GM12864 (cell line): ENCODE measurements around the gene ACLY.
A peak's percentile ranks its signal among the peaks of the same experiment; 100 is the strongest.

ENCODE experiments used
- DNase-seq: peaks from one replicate; pipeline ENCODE4 v3.0.0-alpha.2; 2011; ENCODE audit warnings: low read depth
- H3K4me3 ChIP-seq: 2 replicates; pipeline ENCODE4 v1.5.1; 2011; ENCODE audit warnings: mild to moderate bottlenecking, low read depth, low read length, control low read depth
- TF ChIP-seq, protein P1 (sequence below): IDR thresholded peaks from 2 replicates; pipeline ENCODE4 v1.5.1; 2011; ENCODE audit warnings: low read depth, mild to moderate bottlenecking, moderate library complexity, low read length, control low read depth, inconsistent platforms; ENCODE audit errors: missing control alignments

Gene ACLY

DNA sequence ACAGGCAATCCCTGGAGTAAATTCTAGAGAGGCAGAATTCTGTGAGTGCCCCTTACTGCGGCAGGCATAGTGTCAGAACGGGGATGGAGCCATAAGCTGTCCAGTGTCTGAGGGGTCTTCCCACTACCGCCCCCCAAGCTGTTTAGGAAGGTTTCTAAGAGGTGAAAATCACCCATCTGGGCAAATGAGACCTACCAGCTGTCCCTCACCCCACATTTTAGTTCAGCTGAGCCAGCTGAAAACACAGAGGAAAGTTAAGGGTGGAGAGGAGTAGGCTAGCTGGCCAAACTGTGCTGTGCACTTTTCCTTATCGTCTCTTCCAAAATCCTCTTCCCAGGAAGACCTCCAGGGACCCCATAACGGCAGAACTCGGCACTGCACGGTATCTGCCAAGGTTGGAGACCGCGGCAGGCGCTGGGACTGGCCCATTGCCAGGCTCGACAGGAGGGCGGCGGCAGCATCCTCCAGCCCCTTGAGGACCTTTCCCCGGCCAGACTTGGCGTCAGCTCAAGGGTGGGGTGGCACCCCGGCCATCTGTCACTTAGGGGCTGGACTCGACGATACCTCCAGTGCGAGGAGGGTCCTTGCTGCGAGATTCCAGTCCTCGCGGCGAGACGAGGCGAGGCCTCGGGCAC, 955 bp downstream of the ACLY start:
- no peak for DNase-seq
- H3K4me3 ChIP-seq: peak overlapping the region; percentile 91
- TF ChIP-seq, protein P1, sequence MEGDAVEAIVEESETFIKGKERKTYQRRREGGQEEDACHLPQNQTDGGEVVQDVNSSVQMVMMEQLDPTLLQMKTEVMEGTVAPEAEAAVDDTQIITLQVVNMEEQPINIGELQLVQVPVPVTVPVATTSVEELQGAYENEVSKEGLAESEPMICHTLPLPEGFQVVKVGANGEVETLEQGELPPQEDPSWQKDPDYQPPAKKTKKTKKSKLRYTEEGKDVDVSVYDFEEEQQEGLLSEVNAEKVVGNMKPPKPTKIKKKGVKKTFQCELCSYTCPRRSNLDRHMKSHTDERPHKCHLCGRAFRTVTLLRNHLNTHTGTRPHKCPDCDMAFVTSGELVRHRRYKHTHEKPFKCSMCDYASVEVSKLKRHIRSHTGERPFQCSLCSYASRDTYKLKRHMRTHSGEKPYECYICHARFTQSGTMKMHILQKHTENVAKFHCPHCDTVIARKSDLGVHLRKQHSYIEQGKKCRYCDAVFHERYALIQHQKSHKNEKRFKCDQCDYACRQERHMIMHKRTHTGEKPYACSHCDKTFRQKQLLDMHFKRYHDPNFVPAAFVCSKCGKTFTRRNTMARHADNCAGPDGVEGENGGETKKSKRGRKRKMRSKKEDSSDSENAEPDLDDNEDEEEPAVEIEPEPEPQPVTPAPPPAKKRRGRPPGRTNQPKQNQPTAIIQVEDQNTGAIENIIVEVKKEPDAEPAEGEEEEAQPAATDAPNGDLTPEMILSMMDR: no peak

DNA sequence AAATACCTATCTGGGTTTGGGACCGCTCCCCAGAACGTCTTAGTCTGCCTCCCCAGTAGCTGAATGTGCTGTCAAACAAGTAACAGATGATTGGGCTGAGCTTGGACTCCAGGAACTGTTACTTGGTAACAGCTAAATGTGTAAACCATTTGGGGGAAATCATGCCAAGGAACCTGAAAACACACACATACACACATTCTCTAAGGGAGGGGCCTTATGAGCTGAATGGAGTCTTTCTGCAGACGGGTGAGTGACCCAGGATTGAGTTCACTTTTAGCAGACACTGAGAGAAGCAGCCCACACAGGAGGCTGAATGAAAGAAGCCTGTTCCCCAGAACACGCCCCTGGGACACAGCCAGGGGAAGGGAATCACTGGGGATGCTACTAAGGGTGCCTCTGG, 1.6 kb downstream of the ACLY start:
- peak overlapping the region; percentile 91 for H3K4me3 ChIP-seq
- no peak for DNase-seq
- TF ChIP-seq, protein P1: no peak

DNA sequence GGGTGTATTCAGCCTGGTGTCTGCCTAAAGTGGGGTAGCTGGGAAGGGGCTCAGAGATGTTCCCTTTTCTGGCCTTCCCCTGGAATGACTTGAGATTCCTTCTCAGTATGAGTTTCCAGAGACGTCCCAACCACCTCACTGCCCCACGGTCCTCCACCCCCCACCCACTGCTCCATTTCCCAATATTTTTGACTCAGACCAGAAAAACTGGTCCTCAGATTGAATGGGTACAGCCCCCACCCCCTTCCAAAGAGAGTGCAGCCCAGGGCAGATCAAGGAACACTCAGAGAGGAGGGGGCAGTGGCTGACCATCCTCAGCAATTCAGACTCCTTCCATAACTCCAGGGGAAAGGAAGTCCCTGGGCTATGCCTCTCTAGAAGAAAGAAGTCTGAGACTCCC, 3.2 kb downstream of the ACLY start:
- TF ChIP-seq, protein P1: no peak

DNA sequence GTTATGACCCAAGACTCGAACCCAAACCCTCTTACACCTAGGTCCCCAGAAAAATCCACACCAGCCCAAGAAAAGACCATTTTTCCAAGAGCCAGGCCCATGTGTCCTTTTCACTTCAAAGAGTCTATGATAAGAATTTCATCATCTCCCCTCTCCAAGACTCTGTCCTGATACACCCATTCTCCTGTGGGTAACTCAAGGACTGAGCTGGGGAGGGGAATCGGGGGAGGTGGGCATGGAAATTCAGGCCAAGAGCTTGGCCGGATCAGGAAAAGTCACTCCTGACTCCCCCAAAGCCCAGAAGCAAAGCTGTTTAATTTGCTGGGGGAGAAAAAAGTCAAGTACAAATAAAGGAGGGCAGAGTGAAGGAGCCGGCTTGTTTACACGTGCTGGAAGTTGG, 3.7 kb downstream of the ACLY start:
- no peak overlapping the region for H3K4me3 ChIP-seq
- DNase-seq: no peak

More for the DNA sequence above, 3.2 kb downstream of the ACLY start:
- DNase-seq: no peak
- H3K4me3 ChIP-seq: no peak overlapping the region

DNA sequence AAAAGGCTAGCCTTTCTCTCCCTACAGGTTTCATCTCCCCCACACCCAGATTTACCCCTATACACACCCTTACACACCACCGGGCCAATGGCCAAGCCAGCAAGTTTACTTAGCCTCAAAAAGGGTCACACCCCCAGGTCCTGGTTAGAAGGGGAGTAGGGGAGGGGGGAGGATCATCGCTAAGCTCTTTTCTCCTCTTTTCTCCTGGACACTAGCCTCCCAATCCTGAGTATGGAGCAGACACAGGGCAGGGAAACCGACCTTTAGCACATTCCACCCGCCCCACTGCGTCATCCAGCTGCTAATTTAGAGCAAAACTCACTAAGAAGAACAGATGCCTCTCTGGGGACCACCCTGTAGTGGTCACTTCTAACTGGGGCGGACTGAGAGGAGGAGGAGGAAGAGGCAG, 4.4 kb downstream of the ACLY start:
- TF ChIP-seq, protein P1: no peak
- no peak overlapping the region for H3K4me3 ChIP-seq
- no peak for DNase-seq

More for the DNA sequence above, 3.7 kb downstream of the ACLY start:
- TF ChIP-seq, protein P1: no peak

DNA sequence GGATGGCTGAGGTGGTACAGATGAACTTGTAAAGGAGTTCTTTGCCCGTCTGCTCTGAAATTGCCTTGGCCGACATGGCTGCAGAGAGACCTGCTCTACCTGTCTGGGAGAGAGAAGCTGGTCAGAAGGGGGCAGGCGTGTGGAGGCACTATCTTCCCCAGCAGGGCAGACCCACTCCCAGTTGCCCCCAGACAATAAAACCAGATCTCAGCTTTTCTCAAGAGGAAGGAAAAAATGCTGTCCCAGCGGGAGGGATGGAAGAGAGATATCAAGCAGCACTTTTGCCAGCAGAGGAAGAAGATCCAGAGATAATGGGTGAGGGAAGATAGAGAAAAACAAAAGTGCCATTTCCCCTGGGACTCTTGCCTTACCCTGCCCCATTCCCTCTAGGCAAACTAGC, 5.0 kb downstream of the ACLY start:
- DNase-seq: no peak
- TF ChIP-seq, protein P1: no peak
- no peak overlapping the region for H3K4me3 ChIP-seq

DNA sequence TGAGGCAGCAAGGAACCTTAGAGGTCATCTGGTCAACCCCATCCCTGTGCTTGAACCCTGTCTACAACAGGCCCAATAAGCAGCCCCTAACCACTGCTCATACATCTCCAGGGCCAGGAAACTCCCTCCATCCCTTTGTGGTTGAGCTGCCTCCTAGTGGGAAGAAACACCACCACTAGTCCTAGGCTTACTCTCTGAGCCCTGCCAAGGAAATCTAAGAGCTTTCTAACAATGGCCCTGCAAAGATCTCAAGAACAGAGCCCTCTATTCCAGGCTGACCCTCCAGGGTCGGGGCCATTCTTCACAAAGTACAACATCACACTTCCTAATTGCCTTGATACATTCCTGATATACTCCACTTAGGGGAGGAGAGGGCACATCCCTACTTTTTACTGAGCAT, 5.8 kb downstream of the ACLY start:
- no peak overlapping the region for H3K4me3 ChIP-seq
- no peak for DNase-seq
- TF ChIP-seq, protein P1: no peak
